K562 (cell line): ENCODE data around the gene TMEM128. TPM values are rescaled to one million over a fixed set of nuclear protein-coding genes. Genes with fewer than 3 reads are reported as not detected.

ENCODE experiments used
- BRCA1 ChIP-seq, 2 experiments: fragments of 450-650 bp in 1 of 2; sonication (generic) in 1 of 2; formaldehyde crosslinking in 1 of 2; IDR thresholded peaks; 2 replicates each; pipeline versions ENCODE4 v1.5.0 to v1.6.1; 2017 to 2020; ENCODE audit warnings: mild to moderate bottlenecking in 1 of 2, missing genetic modification reagents in 1 of 2
- CREM ChIP-seq: IDR thresholded peaks from 2 replicates; pipeline ENCODE4 v1.6.1; 2014; ENCODE audit warnings: antibody characterized with exemption, low read depth
- DIDO1 ChIP-seq: fragments of 450-650 bp; IDR thresholded peaks from 2 replicates; pipeline ENCODE4 v1.6.1; 2016; ENCODE audit warnings: low read depth, missing biosample characterization, missing genetic modification characterization
- HDGF ChIP-seq: fragments of 450-650 bp; IDR thresholded peaks from 2 replicates; pipeline ENCODE4 v1.6.1; 2016
- HEY1 ChIP-seq: fragments of 250-450 bp; sonication (Bioruptor Pico); IDR thresholded peaks from 2 replicates; pipeline ENCODE4 v1.5.0; 2020; ENCODE audit warnings: mild to moderate bottlenecking, moderate library complexity, borderline replicate concordance
- NCOA1 ChIP-seq: fragments of 450-650 bp; IDR thresholded peaks from 2 replicates; pipeline ENCODE4 v1.6.1; 2016; ENCODE audit warnings: low read depth
- PCBP1 ChIP-seq: fragments of 200-400 bp; formaldehyde crosslinking; IDR thresholded peaks from 2 replicates; pipeline ENCODE4 v1.6.1; 2018; ENCODE audit warnings: mild to moderate bottlenecking, low read depth, low read length; ENCODE audit not compliant: poor library complexity, severe bottlenecking
- TRIM28 ChIP-seq: fragments of 450-650 bp; IDR thresholded peaks from 2 replicates; pipeline ENCODE4 v1.6.1; 2017
- ZBTB40 ChIP-seq, 2 experiments: fragments of 450-650 bp in 1 of 2; sonication (generic) in 1 of 2; formaldehyde crosslinking in 1 of 2; IDR thresholded peaks; 2 replicates each; pipeline versions ENCODE4 v1.7.1 to v1.9.0; 2016 to 2022; ENCODE audit warnings: inconsistent platforms in 1 of 2, mild to moderate bottlenecking in 1 of 2, missing genetic modification reagents in 1 of 2
- ZBTB8A ChIP-seq: fragments of 450-650 bp; IDR thresholded peaks from 2 replicates; pipeline ENCODE4 v1.6.1; 2018; ENCODE audit warnings: mild to moderate bottlenecking, moderate library complexity; ENCODE audit not compliant: partially characterized antibody
- ZKSCAN1 ChIP-seq: fragments of 150-350 bp; IDR thresholded peaks from 2 replicates; pipeline ENCODE4 v1.6.1; 2016; ENCODE audit warnings: low read depth, low read length
- ZNF133 ChIP-seq: fragments of 250-450 bp; sonication (Bioruptor Pico); IDR thresholded peaks from 2 replicates; pipeline ENCODE4 v1.4.0; 2020; ENCODE audit warnings: mild to moderate bottlenecking
- ZNF311 ChIP-seq: fragments of 250-450 bp; sonication (Bioruptor Pico); IDR thresholded peaks from 2 replicates; pipeline ENCODE4 v1.4.0; 2020; ENCODE audit warnings: mild to moderate bottlenecking, moderate library complexity
- ZNF354B ChIP-seq: fragments of 250-450 bp; sonication (Bioruptor Pico); IDR thresholded peaks from 2 replicates; pipeline ENCODE4 v1.4.0; 2020
- ZNF398 ChIP-seq: fragments of 250-450 bp; sonication (Bioruptor Pico); IDR thresholded peaks from 2 replicates; pipeline ENCODE4 v1.8.0; 2021; ENCODE audit warnings: moderate library complexity, mild to moderate bottlenecking, inconsistent platforms
- polyA plus RNA-seq, 8 experiments: library from polyadenylated mRNA; depleted of rRNA in 4 of 8; stranded (reverse) in 5 of 8; unstranded in 3 of 8; fragments of >200 nt; fragmentation: Nextera tagmentation in 2 of 8; fragmentation: Illumina TruSeq in 1 of 8; extraction: Ambion mirVana in 2 of 8; extraction: Trizol in 1 of 8; gene quantifications; 2 replicates each; pipeline versions ENCODE4 v1.2.1 to v1.2.3, GENCODE V29; 2011 to 2014; ENCODE audit warnings: inconsistent platforms in 1 of 8, missing spikeins in 1 of 8
- total RNA-seq, 7 experiments: library from RNA; depleted of rRNA in 6 of 7; stranded (reverse); fragments of >200 nt in 6 of 7; fragmentation: Illumina TruSeq in 2 of 7; extraction: Trizol in 2 of 7; gene quantifications; 2 replicates each; pipeline versions ENCODE4 v1.2.1 to v1.2.3, GENCODE V29; 2011 to 2021; ENCODE audit warnings: low replicate concordance in 1 of 7

The TMEM128 gene
- total and polyA plus RNA-seq, 9 of the 15 experiments (the other 6 are each of a cell fraction or from before 2014, with no cell fraction given): 9.1 to 40.0 (median 14.3) TPM

DNA sequence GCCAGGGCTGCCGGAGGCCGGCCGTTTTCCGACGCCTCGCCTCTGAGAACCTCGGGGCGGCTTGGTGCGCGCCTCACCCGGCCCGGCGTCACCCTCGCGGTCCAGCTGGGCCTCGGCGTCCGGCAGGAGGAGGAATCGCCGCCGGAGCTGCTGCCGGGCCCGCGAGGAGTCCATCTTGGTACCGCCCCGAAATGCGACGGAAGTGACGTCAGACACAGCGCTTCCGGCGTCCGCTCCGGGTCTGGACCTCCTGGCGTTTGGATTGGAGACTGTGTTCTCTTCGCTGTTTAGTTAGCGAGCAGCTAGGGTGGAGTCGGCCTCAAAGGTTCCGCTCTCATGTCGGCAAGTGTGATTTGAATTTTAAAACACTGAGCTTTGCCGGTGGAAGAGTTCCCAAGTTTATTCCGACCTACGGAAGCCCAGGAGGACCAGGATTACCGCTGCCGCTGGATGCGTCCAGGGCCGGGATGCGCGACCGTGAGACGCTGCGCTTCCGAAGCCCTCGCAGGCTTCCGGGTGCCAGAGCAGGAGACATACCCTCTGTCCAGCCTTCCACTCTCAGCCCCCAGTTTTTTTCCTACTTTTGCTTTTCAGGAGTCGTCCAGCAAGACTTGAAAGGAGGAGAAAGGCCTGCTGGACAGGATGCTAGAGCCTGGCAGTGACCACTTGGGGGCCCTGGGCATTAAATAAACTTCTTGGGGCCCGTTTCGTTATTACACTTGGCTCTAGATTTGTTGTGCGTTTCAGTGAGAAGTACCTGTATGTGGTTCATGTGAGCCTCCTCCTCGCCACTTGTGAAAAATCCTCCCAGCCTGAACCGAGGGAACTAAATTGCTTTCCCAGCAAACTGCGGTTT lies at the start of gene TMEM128 (continued):
- TF ChIP-seq ZBTB40 (IDR thresholded peaks at IDR 0.05): peak; percentile 98
- TF ChIP-seq ZBTB40 (CRISPR knock-in tag; IDR thresholded peaks at IDR 0.05): no peak
- TF ChIP-seq ZNF133 (CRISPR knock-in tag): no peak
- TF ChIP-seq ZNF311 (CRISPR knock-in tag): no peak
- TF ChIP-seq HEY1 (CRISPR knock-in tag): no peak
- TF ChIP-seq CREM: peak; percentile 98
- TF ChIP-seq ZBTB8A: no peak
- 0 out of 2 replicates have a peak, but pooled peaks have one; percentile 57 for TF ChIP-seq TRIM28
- no peak for TF ChIP-seq BRCA1 (IDR thresholded peaks at IDR 0.05)
- no peak for TF ChIP-seq BRCA1 (CRISPR knock-in tag; IDR thresholded peaks at IDR 0.05)
- TF ChIP-seq PCBP1: no peak
- TF ChIP-seq NCOA1: peak; percentile 96
- no peak for TF ChIP-seq HDGF
- no peak for TF ChIP-seq ZNF398 (CRISPR knock-in tag)
- peak; percentile 26; the same call in 1 of the 2 replicates for TF ChIP-seq ZKSCAN1
- no peak for TF ChIP-seq ZNF354B
- TF ChIP-seq DIDO1: peak; percentile 95
